SK-N-SH (cell line): ENCODE results near the gene KNSTRN. TPM values are rescaled to one million over a fixed set of nuclear protein-coding genes. Genes with fewer than 3 reads are reported as not detected.

ENCODE experiments used
- EP300 ChIP-seq, 2 experiments: IDR thresholded peaks; 2 replicates each; pipeline versions ENCODE4 v1.4.0 to v1.6.1; 2012; ENCODE audit warnings: borderline replicate concordance in 1 of 2, low read depth in 1 of 2, low read length in 1 of 2
- EZH2phosphoT487 ChIP-seq: fragments of 200-600 bp; sonication (generic); IDR thresholded peaks from 2 replicates; pipeline ENCODE4 v1.6.1; 2017; ENCODE audit warnings: low read depth, mixed run types, mild to moderate bottlenecking, antibody characterized with exemption, moderate library complexity, borderline replicate concordance
- FOXM1 ChIP-seq: IDR thresholded peaks from 2 replicates; pipeline ENCODE4 v1.4.0; 2012; ENCODE audit warnings: low read depth, mild to moderate bottlenecking
- GABPA ChIP-seq: IDR thresholded peaks from 2 replicates; pipeline ENCODE4 v1.4.0; 2012; ENCODE audit warnings: low read depth, mild to moderate bottlenecking
- GATA2 ChIP-seq: sonication (generic); formaldehyde crosslinking; IDR thresholded peaks from 2 replicates; pipeline ENCODE4 v1.5.0; 2020; ENCODE audit warnings: mild to moderate bottlenecking, missing genetic modification reagents
- MXI1 ChIP-seq: IDR thresholded peaks from 2 replicates; pipeline ENCODE4 v1.6.1; 2012; ENCODE audit warnings: mild to moderate bottlenecking, low read depth, low read length, improper control_type of control experiment
- NFIC ChIP-seq: IDR thresholded peaks from 2 replicates; pipeline ENCODE4 v1.4.0; 2012; ENCODE audit warnings: borderline replicate concordance
- POLR2AphosphoS5 ChIP-seq: IDR thresholded peaks from 2 replicates; pipeline ENCODE4 v1.6.1; 2012; ENCODE audit warnings: low read depth, low read length
- RAD21 ChIP-seq: IDR thresholded peaks from 2 replicates; pipeline ENCODE4 v1.6.1; 2012; ENCODE audit warnings: mild to moderate bottlenecking, low read length
- RXRA ChIP-seq: IDR thresholded peaks from 2 replicates; pipeline ENCODE4 v1.4.0; 2012; ENCODE audit warnings: low read depth, mild to moderate bottlenecking, borderline replicate concordance
- SIN3A ChIP-seq: IDR thresholded peaks from 2 replicates; pipeline ENCODE4 v1.6.1; 2012; ENCODE audit warnings: low read depth, mild to moderate bottlenecking, low read length, moderate library complexity, borderline replicate concordance
- TAF1 ChIP-seq: IDR thresholded peaks from 2 replicates; pipeline ENCODE4 v1.6.1; 2012; ENCODE audit warnings: low read depth, mild to moderate bottlenecking, low read length, moderate library complexity, borderline replicate concordance
- polyA plus RNA-seq, 3 experiments: library from polyadenylated mRNA; depleted of rRNA; stranded (reverse); fragments of >200 nt; gene quantifications; 2 replicates each; pipeline ENCODE4 v1.2.3, GENCODE V29; 2012
- TF ChIP-seq, protein P1 (sequence below): IDR thresholded peaks from 2 replicates; pipeline ENCODE4 v1.4.0; 2012; ENCODE audit warnings: low read depth, borderline replicate concordance
- TF ChIP-seq, protein P2 (sequence below): IDR thresholded peaks from 2 replicates; pipeline ENCODE4; 2012
- TF ChIP-seq, protein P3 (sequence below): IDR thresholded peaks from 2 replicates; pipeline ENCODE4 v1.6.1; 2012; ENCODE audit warnings: mild to moderate bottlenecking, low read depth, low read length, moderate library complexity
- TF ChIP-seq, protein P4 (sequence below): fragments of 200-600 bp; sonication (generic); IDR thresholded peaks from 2 replicates; pipeline ENCODE4 v1.6.1; 2017; ENCODE audit warnings: antibody characterized with exemption, mild to moderate bottlenecking, moderate library complexity

Gene KNSTRN
- polyA plus RNA-seq, 1 of the 3 experiments (the other 2 are of a cell fraction), result 25.5 TPM

DNA sequence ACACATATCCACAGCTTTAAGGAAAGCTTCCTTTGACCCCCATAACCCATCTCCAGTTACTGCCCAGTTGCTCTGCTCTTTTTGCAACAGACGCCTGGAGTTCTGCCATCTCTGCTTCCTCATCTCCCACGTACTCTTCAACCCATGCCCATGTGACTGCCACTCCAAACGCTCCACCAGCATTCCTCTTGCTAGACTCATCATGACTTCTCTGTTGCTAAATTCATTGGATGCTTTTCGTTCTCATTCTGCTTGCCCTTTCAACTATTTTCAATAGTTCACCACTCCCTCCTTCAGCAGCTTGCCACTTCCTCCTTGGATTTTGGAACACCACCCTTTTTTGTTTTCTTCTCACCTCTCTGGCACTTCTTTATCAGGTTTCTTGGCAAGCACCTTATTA, 2.7 kb upstream of the KNSTRN start (continued):
- no peak for TF ChIP-seq RAD21
- TF ChIP-seq, protein P1, sequence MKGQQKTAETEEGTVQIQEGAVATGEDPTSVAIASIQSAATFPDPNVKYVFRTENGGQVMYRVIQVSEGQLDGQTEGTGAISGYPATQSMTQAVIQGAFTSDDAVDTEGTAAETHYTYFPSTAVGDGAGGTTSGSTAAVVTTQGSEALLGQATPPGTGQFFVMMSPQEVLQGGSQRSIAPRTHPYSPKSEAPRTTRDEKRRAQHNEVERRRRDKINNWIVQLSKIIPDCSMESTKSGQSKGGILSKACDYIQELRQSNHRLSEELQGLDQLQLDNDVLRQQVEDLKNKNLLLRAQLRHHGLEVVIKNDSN, result peak; percentile 86; the same call in 1 of the 2 replicates
- TF ChIP-seq, protein P2, sequence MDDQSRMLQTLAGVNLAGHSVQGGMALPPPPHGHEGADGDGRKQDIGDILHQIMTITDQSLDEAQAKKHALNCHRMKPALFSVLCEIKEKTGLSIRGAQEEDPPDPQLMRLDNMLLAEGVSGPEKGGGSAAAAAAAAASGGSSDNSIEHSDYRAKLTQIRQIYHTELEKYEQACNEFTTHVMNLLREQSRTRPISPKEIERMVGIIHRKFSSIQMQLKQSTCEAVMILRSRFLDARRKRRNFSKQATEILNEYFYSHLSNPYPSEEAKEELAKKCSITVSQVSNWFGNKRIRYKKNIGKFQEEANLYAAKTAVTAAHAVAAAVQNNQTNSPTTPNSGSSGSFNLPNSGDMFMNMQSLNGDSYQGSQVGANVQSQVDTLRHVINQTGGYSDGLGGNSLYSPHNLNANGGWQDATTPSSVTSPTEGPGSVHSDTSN, result peak; percentile 47; the same call in 1 of the 2 replicates
- TF ChIP-seq RXRA, result no peak
- TF ChIP-seq POLR2AphosphoS5, result no peak
- peak; percentile 62 for TF ChIP-seq NFIC
- no peak for TF ChIP-seq GABPA
- no peak for TF ChIP-seq SIN3A
- TF ChIP-seq GATA2 (CRISPR knock-in tag), result no peak
- 0 out of 4 replicates have a peak, but pooled peaks of 1 of the 2 experiments have one; percentile 28 for TF ChIP-seq EP300 (IDR thresholded peaks at IDR 0.05; ENCODE audit: borderline replicate concordance in 1 of 2, low read depth in 1 of 2, low read length in 1 of 2)
- no peak for TF ChIP-seq EZH2phosphoT487
- TF ChIP-seq, protein P3, sequence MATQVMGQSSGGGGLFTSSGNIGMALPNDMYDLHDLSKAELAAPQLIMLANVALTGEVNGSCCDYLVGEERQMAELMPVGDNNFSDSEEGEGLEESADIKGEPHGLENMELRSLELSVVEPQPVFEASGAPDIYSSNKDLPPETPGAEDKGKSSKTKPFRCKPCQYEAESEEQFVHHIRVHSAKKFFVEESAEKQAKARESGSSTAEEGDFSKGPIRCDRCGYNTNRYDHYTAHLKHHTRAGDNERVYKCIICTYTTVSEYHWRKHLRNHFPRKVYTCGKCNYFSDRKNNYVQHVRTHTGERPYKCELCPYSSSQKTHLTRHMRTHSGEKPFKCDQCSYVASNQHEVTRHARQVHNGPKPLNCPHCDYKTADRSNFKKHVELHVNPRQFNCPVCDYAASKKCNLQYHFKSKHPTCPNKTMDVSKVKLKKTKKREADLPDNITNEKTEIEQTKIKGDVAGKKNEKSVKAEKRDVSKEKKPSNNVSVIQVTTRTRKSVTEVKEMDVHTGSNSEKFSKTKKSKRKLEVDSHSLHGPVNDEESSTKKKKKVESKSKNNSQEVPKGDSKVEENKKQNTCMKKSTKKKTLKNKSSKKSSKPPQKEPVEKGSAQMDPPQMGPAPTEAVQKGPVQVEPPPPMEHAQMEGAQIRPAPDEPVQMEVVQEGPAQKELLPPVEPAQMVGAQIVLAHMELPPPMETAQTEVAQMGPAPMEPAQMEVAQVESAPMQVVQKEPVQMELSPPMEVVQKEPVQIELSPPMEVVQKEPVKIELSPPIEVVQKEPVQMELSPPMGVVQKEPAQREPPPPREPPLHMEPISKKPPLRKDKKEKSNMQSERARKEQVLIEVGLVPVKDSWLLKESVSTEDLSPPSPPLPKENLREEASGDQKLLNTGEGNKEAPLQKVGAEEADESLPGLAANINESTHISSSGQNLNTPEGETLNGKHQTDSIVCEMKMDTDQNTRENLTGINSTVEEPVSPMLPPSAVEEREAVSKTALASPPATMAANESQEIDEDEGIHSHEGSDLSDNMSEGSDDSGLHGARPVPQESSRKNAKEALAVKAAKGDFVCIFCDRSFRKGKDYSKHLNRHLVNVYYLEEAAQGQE, result no peak
- TF ChIP-seq, protein P4, sequence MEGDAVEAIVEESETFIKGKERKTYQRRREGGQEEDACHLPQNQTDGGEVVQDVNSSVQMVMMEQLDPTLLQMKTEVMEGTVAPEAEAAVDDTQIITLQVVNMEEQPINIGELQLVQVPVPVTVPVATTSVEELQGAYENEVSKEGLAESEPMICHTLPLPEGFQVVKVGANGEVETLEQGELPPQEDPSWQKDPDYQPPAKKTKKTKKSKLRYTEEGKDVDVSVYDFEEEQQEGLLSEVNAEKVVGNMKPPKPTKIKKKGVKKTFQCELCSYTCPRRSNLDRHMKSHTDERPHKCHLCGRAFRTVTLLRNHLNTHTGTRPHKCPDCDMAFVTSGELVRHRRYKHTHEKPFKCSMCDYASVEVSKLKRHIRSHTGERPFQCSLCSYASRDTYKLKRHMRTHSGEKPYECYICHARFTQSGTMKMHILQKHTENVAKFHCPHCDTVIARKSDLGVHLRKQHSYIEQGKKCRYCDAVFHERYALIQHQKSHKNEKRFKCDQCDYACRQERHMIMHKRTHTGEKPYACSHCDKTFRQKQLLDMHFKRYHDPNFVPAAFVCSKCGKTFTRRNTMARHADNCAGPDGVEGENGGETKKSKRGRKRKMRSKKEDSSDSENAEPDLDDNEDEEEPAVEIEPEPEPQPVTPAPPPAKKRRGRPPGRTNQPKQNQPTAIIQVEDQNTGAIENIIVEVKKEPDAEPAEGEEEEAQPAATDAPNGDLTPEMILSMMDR, result no peak
- TF ChIP-seq TAF1, result no peak
- no peak for TF ChIP-seq MXI1
- TF ChIP-seq FOXM1, result no peak
